Heart right ventricle (tissue), 16 donors: ENCODE data around the gene SHLD2. TPM values are rescaled to one million over a fixed set of nuclear protein-coding genes. Genes with fewer than 3 reads are reported as not detected.

Source experiments
- ATAC-seq, 8 donors: fragments of 200-7000 bp; cut with Tn5 transposase; one replicate each; pipeline ENCODE4 v1.9.1; 2020; ENCODE audit warnings: mild to moderate bottlenecking in 8 of 8, moderate library complexity in 8 of 8, moderate number of reproducible peaks in 1 of 8
- DNase-seq, 2 donors: peaks; one replicate each; pipeline ENCODE4 v3.0.0-alpha.2; 2020
- H3K27ac ChIP-seq, 10 donors: fragments of 200-600 bp; sonication (generic) in 2 of 10; one replicate each; pipeline versions ENCODE4 v1.5.0 to v1.8.0; 2020 to 2022; ENCODE audit warnings: mild to moderate bottlenecking in 3 of 10
- H3K27me3 ChIP-seq, 7 donors: fragments of 200-600 bp; one replicate each; pipeline ENCODE4 v1.8.0; 2021 to 2022; ENCODE audit warnings: mild to moderate bottlenecking in 2 of 7
- H3K36me3 ChIP-seq, 9 donors: fragments of 200-600 bp; sonication (generic) in 1 of 9; one replicate each; pipeline versions ENCODE4 v1.5.0 to v1.8.0; 2020 to 2022; ENCODE audit warnings: mild to moderate bottlenecking in 2 of 9
- H3K4me1 ChIP-seq, 9 donors: fragments of 200-600 bp; sonication (generic) in 1 of 9; one replicate each; pipeline versions ENCODE4 v1.5.0 to v1.8.0; 2020 to 2022; ENCODE audit warnings: mild to moderate bottlenecking in 4 of 9
- H3K4me3 ChIP-seq, 10 donors: fragments of 200-600 bp; sonication (generic) in 2 of 10; one replicate each; pipeline versions ENCODE4 v1.5.0 to v1.8.0; 2020 to 2022; ENCODE audit warnings: mild to moderate bottlenecking in 7 of 10, moderate library complexity in 2 of 10
- H3K9me3 ChIP-seq, 11 donors: fragments of 200-600 bp in 10 of 11; sonication (generic) in 2 of 11; one replicate each; pipeline versions ENCODE4 v1.5.0 to v1.8.0; 2013 to 2022; ENCODE audit warnings: mild to moderate bottlenecking in 2 of 11, control low read depth in 1 of 11, moderate library complexity in 1 of 11
- WGBS, 2 donors: extraction: QIAGEN DNeasy Blood & Tissue Kit; methylation state at CpG; one replicate each; pipeline ENCODE4 v1.1.7; 2013; ENCODE audit warnings: inconsistent platforms in 1 of 2; 5-methylcytosine and 5-hydroxymethylcytosine counted together
- intact Hi-C, 10 donors: fragments of 100-400 bp; cut with DNase I; formaldehyde crosslinking; loops; one replicate each; pipeline versions ENCODE4 v1.11.1 to v1.14.2; 2022
- polyA plus RNA-seq, 2 donors: library from polyadenylated mRNA; stranded (reverse); fragments of 200-250 nt; gene quantifications; one replicate each; pipeline ENCODE4 v1.2.3, GENCODE V29; 2013
- total RNA-seq, 10 donors: library from RNA; stranded (reverse); fragmentation: NEBNext Ultra II Directional in 3 of 10; extraction: Animal tissue kit (Norgen Biotek cat#: 25700) in 3 of 10; gene quantifications; one replicate each; pipeline versions ENCODE4 v1.2.1 to v1.2.4, GENCODE V29; 2021 to 2023
- TF ChIP-seq, protein P1 (sequence below), 9 donors: fragments of 200-600 bp; sonication (generic) in 2 of 9; IDR thresholded peaks; one replicate each; pipeline versions ENCODE4 v1.5.0 to v1.8.0; 2021 to 2022; ENCODE audit warnings: antibody characterized with exemption in 9 of 9, mild to moderate bottlenecking in 5 of 9, moderate library complexity in 1 of 9
- donor health status: Arrhythmogenic right ventricular cardiomyopathy.
- donor health status: ischemic (EF 13 %, LVEDD 7.1; RV severe dilation, severe dysfunction).
- donor health status: healthy with polysubstance abuse.
- donor health status: DM: no; HTN: yes; CAD: no.
- donor health status: DM: no; HTN: no; CAD: no.
- donor health status: ischemic (EF 25% LVEDD 6.9; RV normal size, moderate dysfunction).
- donor health status: ischemic (EF 25% LVEDD 5.7; RV mildly dilated, moderate dysfunction).
- donor health status: healthy.
- donor health status: DM: yes; HTN: yes; CAD: no.
- donor health status: Ischemic cardiomyopathy.
- donor health status: ischemic (EF 35%, LVEDD 5.7; RV mildly dilated, moderate dysfunction).
- donor health status: nonischemic (EF 11% LVEDD 7.7; RV severe dilation, severe dysfunction).
- donor health status: DM: yes; HTN: yes; CAD: no.
- donor health status: PGD.
- donor health status: ischemic (EF 29% LVEDD 5.4; RV normal size, mild dysfunction).
- donor health status: nonischemic (EF 23%, LVEDD 6.1; RV moderate dilation, normal function).

The SHLD2 gene
- total and polyA plus RNA-seq, 12 donors: 9.4 to 16.1 (median 11.1) TPM

DNA sequence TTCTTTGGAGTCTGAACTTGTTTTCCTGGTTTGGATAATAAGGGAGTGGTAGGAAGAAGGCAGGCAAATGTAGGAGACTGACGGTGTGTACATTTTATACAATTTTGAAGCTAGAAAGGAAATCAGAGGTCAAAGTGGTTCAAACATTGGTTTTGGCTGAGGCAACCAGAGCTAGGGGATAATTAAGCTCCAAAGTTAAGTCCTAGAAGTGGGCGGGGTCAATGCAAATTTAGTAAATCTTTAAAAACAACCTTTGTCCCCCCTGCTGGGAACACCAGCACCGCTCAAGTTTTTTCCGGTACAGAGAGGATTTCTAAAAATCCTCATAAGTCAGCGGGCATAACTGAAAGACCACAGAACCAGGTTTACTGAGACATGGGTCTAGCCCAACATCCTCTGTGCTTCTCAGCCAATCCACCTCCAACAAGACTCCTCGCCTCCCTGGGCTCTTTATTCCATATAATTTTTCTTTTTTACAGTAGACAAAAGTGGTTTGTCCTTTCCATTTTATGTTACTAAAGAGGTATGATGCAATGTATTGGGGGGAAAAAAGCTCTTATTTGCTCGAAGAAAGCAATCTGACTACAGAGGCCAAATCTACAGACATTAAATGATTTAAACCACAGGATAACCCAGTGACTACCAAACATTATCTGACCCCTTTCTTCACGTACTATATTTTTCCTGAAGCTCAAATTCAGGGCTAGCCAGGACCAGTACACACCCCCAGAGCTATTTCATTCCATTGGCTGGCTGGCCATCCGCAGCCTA lies 2.0 kb upstream of the SHLD2 start:
- Histone ChIP-seq H3K27ac (peak overlapping the region in 7 of 10 donors; percentile 14 to 99 (median 95)), H3K36me3 (peaks cover 0 to 32% (median 0%) of the 10 kb centered on the region in 9 donors), H3K4me3 (peak overlapping the region; percentile 42 to 94 (median 75)), H3K9me3 (no peaks in the 10 kb centered on the region), H3K4me1 (peaks cover 0 to 69% (median 48%) of the 10 kb centered on the region in 9 donors), H3K27me3 (no peaks in the 10 kb centered on the region)
- ATAC-seq (no peak), DNase-seq (no peak)
- 23 to 34% methylated on average over 9 of the region's 9 CpGs for WGBS, 2 donors
- TF ChIP-seq, protein P1, sequence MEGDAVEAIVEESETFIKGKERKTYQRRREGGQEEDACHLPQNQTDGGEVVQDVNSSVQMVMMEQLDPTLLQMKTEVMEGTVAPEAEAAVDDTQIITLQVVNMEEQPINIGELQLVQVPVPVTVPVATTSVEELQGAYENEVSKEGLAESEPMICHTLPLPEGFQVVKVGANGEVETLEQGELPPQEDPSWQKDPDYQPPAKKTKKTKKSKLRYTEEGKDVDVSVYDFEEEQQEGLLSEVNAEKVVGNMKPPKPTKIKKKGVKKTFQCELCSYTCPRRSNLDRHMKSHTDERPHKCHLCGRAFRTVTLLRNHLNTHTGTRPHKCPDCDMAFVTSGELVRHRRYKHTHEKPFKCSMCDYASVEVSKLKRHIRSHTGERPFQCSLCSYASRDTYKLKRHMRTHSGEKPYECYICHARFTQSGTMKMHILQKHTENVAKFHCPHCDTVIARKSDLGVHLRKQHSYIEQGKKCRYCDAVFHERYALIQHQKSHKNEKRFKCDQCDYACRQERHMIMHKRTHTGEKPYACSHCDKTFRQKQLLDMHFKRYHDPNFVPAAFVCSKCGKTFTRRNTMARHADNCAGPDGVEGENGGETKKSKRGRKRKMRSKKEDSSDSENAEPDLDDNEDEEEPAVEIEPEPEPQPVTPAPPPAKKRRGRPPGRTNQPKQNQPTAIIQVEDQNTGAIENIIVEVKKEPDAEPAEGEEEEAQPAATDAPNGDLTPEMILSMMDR (IDR thresholded peaks at IDR 0.05): no peak
- intact Hi-C loops: loop anchor here in 2 of 10 donors (10.0 kb wide), 2 partner anchors 118 to 158 kb away; no protein-coding TSS in a partner anchor

DNA sequence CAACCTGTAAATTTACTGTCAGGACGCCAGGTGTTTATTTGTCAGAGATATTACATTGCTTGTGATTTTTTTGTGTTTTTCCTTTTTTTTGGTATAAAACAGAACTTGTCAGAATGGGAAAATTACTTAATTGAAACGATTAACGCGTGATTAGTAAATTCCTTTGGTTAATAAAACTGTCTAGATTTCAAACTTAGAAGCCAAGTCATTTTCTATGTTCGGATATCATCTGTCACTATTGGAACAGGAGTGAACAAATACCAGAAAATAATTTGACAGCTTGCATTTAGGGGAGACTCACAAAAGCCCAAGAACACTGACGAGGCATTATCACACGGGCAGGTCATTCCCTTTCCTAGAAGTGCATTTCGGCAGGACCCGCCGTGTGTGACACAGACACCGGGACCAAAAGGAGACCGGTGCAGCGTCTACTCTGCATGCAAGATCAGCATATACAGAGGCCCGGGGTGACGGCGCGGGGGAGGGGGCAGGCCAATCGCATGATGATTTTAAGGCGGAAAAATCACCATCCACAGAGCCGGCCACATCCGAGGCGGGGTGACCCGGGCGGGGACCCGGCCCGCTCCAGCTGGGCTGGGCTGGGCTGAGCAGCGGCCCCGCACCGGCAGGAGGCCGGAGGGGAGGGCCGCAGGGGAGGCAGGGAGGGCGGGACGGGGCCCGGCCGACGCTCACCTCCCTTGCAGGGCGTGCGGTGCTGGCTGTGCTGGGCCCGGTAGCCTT lies 1.2 kb upstream of the SHLD2 start:
- 2 to 3% methylated on average over 34 to 39 of the region's 39 CpGs for WGBS, 2 donors

DNA sequence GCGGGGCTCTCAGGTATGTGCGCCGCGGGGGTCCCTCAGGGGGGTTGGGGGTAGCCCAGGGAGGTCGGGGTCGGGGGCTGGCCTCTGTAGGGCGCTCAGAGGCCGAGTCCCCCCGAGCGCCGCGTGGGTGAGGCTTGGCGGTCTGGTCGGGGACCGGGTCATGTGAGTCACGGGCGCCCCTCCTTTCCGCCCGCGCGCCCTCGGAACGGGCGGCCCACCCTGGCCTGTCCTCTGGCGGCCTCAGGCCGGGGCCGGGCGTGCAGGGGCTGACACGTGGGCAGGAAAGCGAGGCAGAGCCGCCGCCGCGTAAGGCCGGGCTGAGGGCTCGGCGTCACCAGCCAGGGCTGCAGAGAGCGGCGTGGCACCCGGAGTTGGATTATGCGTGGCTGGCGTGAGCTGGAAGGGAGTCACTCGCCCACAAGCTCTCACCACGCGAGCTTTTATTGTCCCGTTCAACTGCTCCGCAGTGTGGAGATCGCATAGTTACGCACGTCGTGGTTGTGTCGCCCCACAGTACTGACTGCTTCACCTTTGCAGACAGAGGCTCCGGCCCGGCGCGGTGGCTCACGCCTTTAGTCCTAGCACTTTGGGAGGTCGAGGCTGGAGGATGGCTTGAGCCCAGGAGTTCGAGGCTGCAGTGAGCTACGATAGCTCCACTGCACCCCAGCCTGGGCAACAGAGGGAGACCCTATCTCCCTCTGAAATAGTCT lies 385 bp downstream of the SHLD2 start:
- H3K27me3 ChIP-seq: no peaks in the 10 kb centered on the region
- peaks cover 0 to 31% (median 6%) of the 10 kb centered on the region in 9 donors for H3K36me3 ChIP-seq
- TF ChIP-seq, protein P1 (IDR thresholded peaks at IDR 0.05): peak in 2 of 9 donors; percentile 6 to 13
- H3K4me1 ChIP-seq: peaks cover 0 to 51% (median 36%) of the 10 kb centered on the region in 9 donors
- no peaks in the 10 kb centered on the region for H3K9me3 ChIP-seq
- DNase-seq (peak; percentile 80 to 86), ATAC-seq (peak; percentile 83 to 95 (median 88))
- intact Hi-C loops: loop anchor here in 4 of 10 donors (5.0 to 10.0 kb wide), 3 partner anchors 121 to 161 kb away; no protein-coding TSS in a partner anchor
- peak overlapping the region; percentile 56 to 94 (median 78) for H3K4me3 ChIP-seq
- H3K27ac ChIP-seq: peak overlapping the region; percentile 96 to 99 (median 98)
- WGBS, 2 donors: 1 to 2% methylated on average over 52 to 60 of the region's 60 CpGs

More for the DNA sequence above, 1.2 kb upstream of the SHLD2 start:
- TF ChIP-seq, protein P1 (IDR thresholded peaks at IDR 0.05): no peak
- Histone ChIP-seq H3K27ac (peak overlapping the region; percentile 84 to 99 (median 94)), H3K4me3 (peak overlapping the region; percentile 42 to 94 (median 75)), H3K27me3 (no peaks in the 10 kb centered on the region), H3K9me3 (no peaks in the 10 kb centered on the region), H3K4me1 (peaks cover 0 to 65% (median 48%) of the 10 kb centered on the region in 9 donors), H3K36me3 (peaks cover 0 to 34% (median 3%) of the 10 kb centered on the region in 9 donors)
- intact Hi-C loops: loop anchor here in 2 of 10 donors (10.0 kb wide), 2 partner anchors 119 to 159 kb away; no protein-coding TSS in a partner anchor
- ATAC-seq (peak; percentile 15 to 44 (median 26)), DNase-seq (peak; percentile 64)
